GM19397 (cell line): Measurements from ENCODE around the gene NRXN3.

Experiments
- ATAC-seq: cut with Tn5 transposase; IDR thresholded peaks from one replicate; pipeline ENCODE4 v1.9.1; 2021; ENCODE audit warnings: mild to moderate bottlenecking, moderate library complexity; ENCODE audit not compliant: unreplicated experiment

NRXN3 gene

GRCh38 chr14:79483477-79484388, 1313.6 kb downstream of the NRXN3 start:
- no peak for ATAC-seq

- ATAC-seq, result no peak
Measured at GRCh38 chr14:79487632-79488031, 1317.5 kb downstream of the NRXN3 start.

GRCh38 chr14:79491161-79491560, 1321.0 kb downstream of the NRXN3 start:
- ATAC-seq, result no peak

- ATAC-seq, result no peak
Measured at GRCh38 chr14:79493081-79493645, 1323.0 kb downstream of the NRXN3 start.

- ATAC-seq, result no peak
Measured at GRCh38 chr14:79496701-79497100, 1326.5 kb downstream of the NRXN3 start.

- ATAC-seq, result no peak
Measured at GRCh38 chr14:79500489-79500888, 1330.3 kb downstream of the NRXN3 start.

- ATAC-seq, result no peak
Measured at GRCh38 chr14:79502136-79502750, 1332.1 kb downstream of the NRXN3 start.

GRCh38 chr14:79502751-79503148, 1332.6 kb downstream of the NRXN3 start:
- ATAC-seq, result no peak

- no peak for ATAC-seq
Measured at GRCh38 chr14:79510659-79511058, 1340.5 kb downstream of the NRXN3 start.

GRCh38 chr14:79511146-79511545, 1341.0 kb downstream of the NRXN3 start:
- ATAC-seq, result no peak

- ATAC-seq, result no peak
Measured at GRCh38 chr14:79513446-79513845, 1343.3 kb downstream of the NRXN3 start.

- no peak for ATAC-seq
Measured at GRCh38 chr14:79514700-79515099, 1344.5 kb downstream of the NRXN3 start.

GRCh38 chr14:79515158-79515557, 1345.0 kb downstream of the NRXN3 start:
- ATAC-seq, result no peak

- ATAC-seq, result no peak
Measured at GRCh38 chr14:79516009-79516408, 1345.8 kb downstream of the NRXN3 start.

- no peak for ATAC-seq
Measured at GRCh38 chr14:79525416-79525815, 1355.2 kb downstream of the NRXN3 start.

GRCh38 chr14:79528828-79529416, 1358.7 kb downstream of the NRXN3 start:
- ATAC-seq, result no peak

GRCh38 chr14:79530555-79530954, 1360.4 kb downstream of the NRXN3 start:
- no peak for ATAC-seq

- no peak for ATAC-seq
Measured at GRCh38 chr14:79534703-79535353, 1364.7 kb downstream of the NRXN3 start.

- no peak for ATAC-seq
Measured at GRCh38 chr14:79540394-79540793, 1370.2 kb downstream of the NRXN3 start.

GRCh38 chr14:79542121-79542520, 1371.9 kb downstream of the NRXN3 start:
- no peak for ATAC-seq

GRCh38 chr14:79543348-79543747, 1373.2 kb downstream of the NRXN3 start:
- no peak for ATAC-seq
